ENCODE results near the gene BRD1.

DNA sequence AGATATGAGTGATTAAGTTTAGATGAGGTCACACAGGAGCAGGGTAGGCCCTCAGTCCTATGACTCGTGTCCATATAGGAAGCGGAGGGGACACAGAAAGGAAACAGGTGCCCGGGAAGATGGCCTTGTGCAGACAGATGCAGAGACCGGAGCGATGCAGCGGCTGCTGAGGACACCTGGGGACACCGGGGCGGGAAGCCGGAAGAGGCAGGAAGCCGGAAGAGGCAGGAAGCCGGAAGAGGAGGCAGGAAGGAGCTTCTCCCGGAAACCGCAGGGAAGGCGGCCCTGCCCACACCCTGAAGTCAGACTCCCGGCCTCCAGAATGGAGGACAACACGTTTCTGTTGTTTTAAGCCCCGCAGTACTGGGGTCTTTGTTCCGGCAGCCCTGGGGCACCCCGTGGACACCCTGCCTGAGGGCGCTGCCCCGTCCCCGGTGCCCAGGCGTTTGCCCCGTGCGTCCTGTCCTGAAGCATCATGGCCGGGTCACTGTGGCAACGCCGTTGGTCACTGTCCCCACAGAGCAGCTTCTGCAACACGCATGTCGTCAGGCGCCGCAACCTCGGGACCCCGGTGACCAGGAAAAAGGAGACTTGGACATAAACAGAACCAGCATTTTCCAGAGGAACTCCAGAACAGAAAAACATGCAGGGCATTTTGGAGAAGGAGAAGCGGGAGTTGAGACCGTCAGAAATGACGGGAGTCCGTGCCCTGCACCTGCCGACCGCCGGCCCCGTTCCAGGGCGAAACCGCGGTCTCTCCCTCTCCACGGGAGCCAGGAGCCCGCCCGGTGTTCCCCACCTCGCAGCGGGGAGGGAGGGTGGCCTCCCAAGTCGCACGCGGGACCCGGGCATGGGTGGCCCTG, 103.4 kb downstream of the BRD1 start:
- TF ChIP-seq, protein P1, sequence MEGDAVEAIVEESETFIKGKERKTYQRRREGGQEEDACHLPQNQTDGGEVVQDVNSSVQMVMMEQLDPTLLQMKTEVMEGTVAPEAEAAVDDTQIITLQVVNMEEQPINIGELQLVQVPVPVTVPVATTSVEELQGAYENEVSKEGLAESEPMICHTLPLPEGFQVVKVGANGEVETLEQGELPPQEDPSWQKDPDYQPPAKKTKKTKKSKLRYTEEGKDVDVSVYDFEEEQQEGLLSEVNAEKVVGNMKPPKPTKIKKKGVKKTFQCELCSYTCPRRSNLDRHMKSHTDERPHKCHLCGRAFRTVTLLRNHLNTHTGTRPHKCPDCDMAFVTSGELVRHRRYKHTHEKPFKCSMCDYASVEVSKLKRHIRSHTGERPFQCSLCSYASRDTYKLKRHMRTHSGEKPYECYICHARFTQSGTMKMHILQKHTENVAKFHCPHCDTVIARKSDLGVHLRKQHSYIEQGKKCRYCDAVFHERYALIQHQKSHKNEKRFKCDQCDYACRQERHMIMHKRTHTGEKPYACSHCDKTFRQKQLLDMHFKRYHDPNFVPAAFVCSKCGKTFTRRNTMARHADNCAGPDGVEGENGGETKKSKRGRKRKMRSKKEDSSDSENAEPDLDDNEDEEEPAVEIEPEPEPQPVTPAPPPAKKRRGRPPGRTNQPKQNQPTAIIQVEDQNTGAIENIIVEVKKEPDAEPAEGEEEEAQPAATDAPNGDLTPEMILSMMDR (IDR thresholded peaks at IDR 0.05), result no peak
- no peak for TF ChIP-seq POLR2A (IDR thresholded peaks at IDR 0.05)
